HG03025 (cell line): ENCODE results near the gene SLC9A1.

Source experiments
- ATAC-seq: cut with Tn5 transposase; IDR thresholded peaks from one replicate; pipeline ENCODE4 v1.9.1; 2021; ENCODE audit warnings: mild to moderate bottlenecking, moderate library complexity; ENCODE audit not compliant: unreplicated experiment, low FRiP score

The SLC9A1 gene

DNA sequence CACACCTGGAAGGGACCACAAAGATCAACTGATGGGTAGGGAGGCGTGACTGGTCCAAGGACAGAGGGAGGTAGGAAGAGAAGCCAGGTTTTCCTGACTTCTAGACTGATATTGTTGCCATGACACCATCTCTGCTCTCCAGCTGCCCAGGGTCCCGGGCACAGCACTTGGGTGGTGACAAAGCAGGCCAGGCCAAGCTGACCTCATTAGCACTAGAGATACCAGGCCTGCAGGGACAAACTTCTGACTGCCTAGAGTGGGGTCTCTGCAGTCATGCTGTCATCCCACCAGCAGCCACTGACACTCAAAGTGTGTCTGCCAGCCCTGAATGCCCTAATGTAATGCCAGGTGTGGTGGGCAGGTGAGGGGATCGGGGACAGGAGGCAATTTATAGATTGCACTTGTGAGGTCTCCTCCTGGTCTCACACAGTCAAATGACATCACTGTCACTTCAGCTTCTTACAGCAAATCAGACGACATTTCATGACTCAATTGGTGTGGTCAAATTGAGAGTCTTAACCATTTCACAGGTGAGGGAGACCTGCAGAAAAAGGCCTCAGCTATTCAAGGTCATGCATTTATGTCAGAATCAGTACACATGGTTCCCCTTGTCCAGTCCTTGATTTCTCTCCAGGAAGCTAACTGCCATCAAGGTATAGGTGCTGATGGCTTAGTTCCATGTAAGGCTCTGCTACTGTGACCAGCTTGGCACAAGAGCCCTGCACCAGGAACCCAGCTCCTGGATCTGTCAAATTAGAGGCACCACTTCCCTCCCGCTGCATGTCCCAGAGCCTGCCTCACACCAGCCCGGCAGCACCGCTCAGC is 2.7 kb downstream of the SLC9A1 start:
- ATAC-seq = no peak

- no peak for ATAC-seq
Measured at GRCh38 chr1:27150641-27151040, 4.3 kb downstream of the SLC9A1 start.

DNA sequence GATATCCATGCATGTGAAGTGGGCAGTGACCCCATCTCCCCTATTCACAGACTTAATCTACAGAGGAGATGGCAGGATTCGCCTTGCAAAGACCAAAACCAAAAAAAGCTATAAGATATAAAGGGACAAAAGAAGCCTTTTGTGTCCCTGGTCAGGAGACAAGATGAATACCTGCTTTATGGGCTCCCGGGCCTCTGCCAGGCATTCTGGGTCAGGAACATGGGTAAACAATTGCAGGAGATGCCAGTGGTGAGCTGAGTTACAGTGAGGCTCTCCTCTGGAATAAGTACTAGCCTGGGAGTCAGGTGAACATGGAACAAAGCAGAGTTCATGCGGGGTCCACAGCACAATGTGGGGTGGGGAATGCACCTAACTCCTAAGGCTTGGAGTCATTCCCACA is 4.7 kb downstream of the SLC9A1 start:
- ATAC-seq = no peak

GRCh38 chr1:27149762-27150113 is 5.2 kb downstream of the SLC9A1 start:
- ATAC-seq = no peak

GRCh38 chr1:27149084-27149761 is 5.7 kb downstream of the SLC9A1 start:
- no peak for ATAC-seq

- no peak for ATAC-seq
Measured at GRCh38 chr1:27148591-27148990, 6.3 kb downstream of the SLC9A1 start.

DNA sequence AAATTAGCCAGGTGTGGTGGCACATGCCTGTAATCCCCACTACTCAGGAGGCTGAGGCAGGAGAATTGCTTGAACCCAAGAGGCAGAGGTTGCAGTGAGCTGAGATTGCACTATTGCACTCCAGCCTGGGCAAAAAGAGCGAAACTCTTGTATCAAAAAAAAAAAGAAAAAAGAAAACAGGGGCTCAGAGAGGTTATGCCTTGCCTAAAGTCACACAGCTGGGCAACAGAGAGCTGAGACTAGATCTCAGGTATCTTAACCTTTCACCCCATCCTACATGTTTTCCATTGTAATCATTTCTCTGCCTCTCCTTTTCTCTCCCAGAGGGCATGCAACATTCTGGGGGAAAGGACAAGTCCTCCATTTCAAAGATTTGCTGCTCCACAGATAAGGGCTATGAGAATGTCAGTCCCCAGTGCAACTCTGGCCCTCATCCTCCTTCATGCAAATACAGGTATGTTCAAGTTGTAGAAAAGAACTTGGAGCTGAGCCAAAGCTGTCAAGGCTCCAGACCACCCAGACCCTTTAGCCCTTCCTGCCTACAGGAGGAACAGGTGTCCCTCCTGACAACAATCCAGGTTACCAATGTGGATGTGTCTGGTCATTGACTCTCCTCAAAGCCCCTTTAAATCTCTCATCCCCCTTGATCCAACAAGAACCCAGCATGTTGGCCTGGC is 6.9 kb downstream of the SLC9A1 start:
- ATAC-seq = no peak

GRCh38 chr1:27145934-27146354 is 9.0 kb downstream of the SLC9A1 start:
- no peak for ATAC-seq

DNA sequence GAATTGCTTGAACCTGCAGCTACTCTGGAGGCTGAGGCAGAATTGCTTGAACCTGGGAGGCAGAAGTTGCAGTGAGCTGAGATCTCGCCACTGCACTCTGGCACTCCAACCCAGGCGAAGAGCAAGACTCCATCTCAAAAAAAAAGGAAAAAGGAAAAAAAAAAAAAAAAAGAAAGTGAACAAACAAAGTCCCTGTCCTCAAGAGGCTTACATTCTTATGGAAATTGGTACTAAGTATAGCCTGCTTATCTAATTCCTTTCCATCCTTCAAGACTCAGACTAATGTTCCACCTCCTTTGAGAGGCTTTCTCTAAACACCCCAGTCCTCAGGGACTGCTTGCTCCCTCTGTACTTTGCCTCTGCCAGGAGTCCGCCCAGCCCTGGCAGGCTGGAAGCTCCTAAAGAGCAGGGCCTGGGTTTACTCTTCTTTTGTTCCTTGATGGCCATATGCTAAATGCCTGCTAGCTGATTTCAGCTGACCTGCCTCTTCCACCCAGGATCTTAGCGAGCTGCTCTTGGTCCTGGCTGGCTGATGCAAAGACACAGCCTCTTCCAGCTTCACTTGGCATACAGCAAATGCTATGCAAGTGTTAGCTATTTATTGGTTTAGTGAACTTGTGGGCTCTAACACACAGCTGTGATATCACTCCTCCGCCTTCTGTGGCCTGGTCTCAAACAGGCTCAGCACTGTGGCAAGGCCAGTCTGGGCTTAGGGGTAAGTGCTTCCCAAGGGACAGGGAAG is 9.8 kb downstream of the SLC9A1 start:
- no peak for ATAC-seq

- ATAC-seq = no peak
Measured at GRCh38 chr1:27144049-27144748, 10.7 kb downstream of the SLC9A1 start.

- ATAC-seq = no peak
Measured at GRCh38 chr1:27143401-27143800, 11.5 kb downstream of the SLC9A1 start.

GRCh38 chr1:27142464-27142863 is 12.5 kb downstream of the SLC9A1 start:
- no peak for ATAC-seq

- ATAC-seq = no peak
Measured at GRCh38 chr1:27141266-27142003, 13.5 kb downstream of the SLC9A1 start.

GRCh38 chr1:27139980-27140379 is 14.9 kb downstream of the SLC9A1 start:
- ATAC-seq = no peak

- ATAC-seq = no peak
Measured at GRCh38 chr1:27138927-27139326, 16.0 kb downstream of the SLC9A1 start.

- no peak for ATAC-seq
Measured at GRCh38 chr1:27138368-27138767, 16.6 kb downstream of the SLC9A1 start.

GRCh38 chr1:27137544-27138075 is 17.3 kb downstream of the SLC9A1 start:
- ATAC-seq = no peak

- no peak for ATAC-seq
Measured at GRCh38 chr1:27136998-27137542, 17.9 kb downstream of the SLC9A1 start.

DNA sequence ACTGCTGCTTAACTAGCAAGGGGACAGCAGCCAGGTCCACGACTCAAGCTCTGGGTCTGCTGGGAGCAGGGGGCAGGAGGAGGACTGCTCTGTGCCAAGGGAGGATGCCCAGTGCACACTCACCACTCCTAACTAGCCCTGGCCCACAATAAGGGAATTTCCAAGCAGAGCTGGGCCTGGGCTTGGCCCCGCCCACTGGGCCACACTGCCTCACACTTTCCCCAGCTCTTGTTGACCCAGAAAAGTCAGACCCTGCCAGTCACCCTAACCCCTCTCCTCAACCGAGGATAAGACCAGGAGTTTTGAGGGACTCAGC is 18.7 kb downstream of the SLC9A1 start:
- ATAC-seq = no peak
